ENCODE results near the gene DEFB119.

DNA sequence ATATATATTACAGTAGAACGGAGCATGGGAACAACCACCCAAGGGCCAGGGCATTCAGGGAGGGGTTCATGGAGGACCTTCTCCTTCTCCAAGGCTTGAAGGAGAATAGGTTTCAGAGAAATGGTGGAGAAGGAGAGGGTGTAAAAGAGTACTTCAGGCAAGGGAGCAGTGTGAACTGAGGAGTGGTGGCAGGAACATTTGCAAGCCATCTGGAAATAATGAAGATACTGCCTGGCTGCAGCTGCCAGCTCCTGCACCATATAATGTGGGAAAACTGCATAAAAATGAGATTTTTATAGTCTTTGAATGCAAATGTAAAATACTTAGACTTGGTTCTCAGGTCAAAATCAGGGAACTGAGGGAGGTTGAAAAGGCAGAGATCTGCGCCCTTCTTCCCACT, 25.3 kb upstream of the DEFB119 start:
- TF ChIP-seq, protein P1, sequence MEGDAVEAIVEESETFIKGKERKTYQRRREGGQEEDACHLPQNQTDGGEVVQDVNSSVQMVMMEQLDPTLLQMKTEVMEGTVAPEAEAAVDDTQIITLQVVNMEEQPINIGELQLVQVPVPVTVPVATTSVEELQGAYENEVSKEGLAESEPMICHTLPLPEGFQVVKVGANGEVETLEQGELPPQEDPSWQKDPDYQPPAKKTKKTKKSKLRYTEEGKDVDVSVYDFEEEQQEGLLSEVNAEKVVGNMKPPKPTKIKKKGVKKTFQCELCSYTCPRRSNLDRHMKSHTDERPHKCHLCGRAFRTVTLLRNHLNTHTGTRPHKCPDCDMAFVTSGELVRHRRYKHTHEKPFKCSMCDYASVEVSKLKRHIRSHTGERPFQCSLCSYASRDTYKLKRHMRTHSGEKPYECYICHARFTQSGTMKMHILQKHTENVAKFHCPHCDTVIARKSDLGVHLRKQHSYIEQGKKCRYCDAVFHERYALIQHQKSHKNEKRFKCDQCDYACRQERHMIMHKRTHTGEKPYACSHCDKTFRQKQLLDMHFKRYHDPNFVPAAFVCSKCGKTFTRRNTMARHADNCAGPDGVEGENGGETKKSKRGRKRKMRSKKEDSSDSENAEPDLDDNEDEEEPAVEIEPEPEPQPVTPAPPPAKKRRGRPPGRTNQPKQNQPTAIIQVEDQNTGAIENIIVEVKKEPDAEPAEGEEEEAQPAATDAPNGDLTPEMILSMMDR (conservative IDR thresholded peaks at IDR 0.05; ENCODE audit: low read depth in 2 of 2), result no peak
- TF ChIP-seq POLR2AphosphoS5 (IDR thresholded peaks at IDR 0.05; ENCODE audit: low read depth) (no peak), EZH2 (IDR thresholded peaks at IDR 0.05; ENCODE audit: low read depth, unreplicated experiment) (no peak), EZH2phosphoT487 (IDR thresholded peaks at IDR 0.05; ENCODE audit: unreplicated experiment) (no peak), STAT1 (IDR thresholded peaks at IDR 0.05; ENCODE audit: unreplicated experiment) (no peak), CREB1 (CRISPR knock-in tag; IDR thresholded peaks at IDR 0.05; ENCODE audit: low read depth) (no peak), NANOG (IDR thresholded peaks at IDR 0.05; ENCODE audit: borderline replicate concordance) (no peak), ZNF114 (CRISPR knock-in tag; IDR thresholded peaks at IDR 0.05) (no peak), ZNF331 (CRISPR knock-in tag; IDR thresholded peaks at IDR 0.05; ENCODE audit: low read depth) (no peak), JUNB (IDR thresholded peaks at IDR 0.05; ENCODE audit: unreplicated experiment) (no peak)
- TF ChIP-seq, protein P2, sequence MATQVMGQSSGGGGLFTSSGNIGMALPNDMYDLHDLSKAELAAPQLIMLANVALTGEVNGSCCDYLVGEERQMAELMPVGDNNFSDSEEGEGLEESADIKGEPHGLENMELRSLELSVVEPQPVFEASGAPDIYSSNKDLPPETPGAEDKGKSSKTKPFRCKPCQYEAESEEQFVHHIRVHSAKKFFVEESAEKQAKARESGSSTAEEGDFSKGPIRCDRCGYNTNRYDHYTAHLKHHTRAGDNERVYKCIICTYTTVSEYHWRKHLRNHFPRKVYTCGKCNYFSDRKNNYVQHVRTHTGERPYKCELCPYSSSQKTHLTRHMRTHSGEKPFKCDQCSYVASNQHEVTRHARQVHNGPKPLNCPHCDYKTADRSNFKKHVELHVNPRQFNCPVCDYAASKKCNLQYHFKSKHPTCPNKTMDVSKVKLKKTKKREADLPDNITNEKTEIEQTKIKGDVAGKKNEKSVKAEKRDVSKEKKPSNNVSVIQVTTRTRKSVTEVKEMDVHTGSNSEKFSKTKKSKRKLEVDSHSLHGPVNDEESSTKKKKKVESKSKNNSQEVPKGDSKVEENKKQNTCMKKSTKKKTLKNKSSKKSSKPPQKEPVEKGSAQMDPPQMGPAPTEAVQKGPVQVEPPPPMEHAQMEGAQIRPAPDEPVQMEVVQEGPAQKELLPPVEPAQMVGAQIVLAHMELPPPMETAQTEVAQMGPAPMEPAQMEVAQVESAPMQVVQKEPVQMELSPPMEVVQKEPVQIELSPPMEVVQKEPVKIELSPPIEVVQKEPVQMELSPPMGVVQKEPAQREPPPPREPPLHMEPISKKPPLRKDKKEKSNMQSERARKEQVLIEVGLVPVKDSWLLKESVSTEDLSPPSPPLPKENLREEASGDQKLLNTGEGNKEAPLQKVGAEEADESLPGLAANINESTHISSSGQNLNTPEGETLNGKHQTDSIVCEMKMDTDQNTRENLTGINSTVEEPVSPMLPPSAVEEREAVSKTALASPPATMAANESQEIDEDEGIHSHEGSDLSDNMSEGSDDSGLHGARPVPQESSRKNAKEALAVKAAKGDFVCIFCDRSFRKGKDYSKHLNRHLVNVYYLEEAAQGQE (IDR thresholded peaks at IDR 0.05; ENCODE audit: unreplicated experiment), result no peak
- TF ChIP-seq, protein P3, sequence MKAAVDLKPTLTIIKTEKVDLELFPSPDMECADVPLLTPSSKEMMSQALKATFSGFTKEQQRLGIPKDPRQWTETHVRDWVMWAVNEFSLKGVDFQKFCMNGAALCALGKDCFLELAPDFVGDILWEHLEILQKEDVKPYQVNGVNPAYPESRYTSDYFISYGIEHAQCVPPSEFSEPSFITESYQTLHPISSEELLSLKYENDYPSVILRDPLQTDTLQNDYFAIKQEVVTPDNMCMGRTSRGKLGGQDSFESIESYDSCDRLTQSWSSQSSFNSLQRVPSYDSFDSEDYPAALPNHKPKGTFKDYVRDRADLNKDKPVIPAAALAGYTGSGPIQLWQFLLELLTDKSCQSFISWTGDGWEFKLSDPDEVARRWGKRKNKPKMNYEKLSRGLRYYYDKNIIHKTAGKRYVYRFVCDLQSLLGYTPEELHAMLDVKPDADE (IDR thresholded peaks at IDR 0.05), result no peak
- TF ChIP-seq, protein P4, sequence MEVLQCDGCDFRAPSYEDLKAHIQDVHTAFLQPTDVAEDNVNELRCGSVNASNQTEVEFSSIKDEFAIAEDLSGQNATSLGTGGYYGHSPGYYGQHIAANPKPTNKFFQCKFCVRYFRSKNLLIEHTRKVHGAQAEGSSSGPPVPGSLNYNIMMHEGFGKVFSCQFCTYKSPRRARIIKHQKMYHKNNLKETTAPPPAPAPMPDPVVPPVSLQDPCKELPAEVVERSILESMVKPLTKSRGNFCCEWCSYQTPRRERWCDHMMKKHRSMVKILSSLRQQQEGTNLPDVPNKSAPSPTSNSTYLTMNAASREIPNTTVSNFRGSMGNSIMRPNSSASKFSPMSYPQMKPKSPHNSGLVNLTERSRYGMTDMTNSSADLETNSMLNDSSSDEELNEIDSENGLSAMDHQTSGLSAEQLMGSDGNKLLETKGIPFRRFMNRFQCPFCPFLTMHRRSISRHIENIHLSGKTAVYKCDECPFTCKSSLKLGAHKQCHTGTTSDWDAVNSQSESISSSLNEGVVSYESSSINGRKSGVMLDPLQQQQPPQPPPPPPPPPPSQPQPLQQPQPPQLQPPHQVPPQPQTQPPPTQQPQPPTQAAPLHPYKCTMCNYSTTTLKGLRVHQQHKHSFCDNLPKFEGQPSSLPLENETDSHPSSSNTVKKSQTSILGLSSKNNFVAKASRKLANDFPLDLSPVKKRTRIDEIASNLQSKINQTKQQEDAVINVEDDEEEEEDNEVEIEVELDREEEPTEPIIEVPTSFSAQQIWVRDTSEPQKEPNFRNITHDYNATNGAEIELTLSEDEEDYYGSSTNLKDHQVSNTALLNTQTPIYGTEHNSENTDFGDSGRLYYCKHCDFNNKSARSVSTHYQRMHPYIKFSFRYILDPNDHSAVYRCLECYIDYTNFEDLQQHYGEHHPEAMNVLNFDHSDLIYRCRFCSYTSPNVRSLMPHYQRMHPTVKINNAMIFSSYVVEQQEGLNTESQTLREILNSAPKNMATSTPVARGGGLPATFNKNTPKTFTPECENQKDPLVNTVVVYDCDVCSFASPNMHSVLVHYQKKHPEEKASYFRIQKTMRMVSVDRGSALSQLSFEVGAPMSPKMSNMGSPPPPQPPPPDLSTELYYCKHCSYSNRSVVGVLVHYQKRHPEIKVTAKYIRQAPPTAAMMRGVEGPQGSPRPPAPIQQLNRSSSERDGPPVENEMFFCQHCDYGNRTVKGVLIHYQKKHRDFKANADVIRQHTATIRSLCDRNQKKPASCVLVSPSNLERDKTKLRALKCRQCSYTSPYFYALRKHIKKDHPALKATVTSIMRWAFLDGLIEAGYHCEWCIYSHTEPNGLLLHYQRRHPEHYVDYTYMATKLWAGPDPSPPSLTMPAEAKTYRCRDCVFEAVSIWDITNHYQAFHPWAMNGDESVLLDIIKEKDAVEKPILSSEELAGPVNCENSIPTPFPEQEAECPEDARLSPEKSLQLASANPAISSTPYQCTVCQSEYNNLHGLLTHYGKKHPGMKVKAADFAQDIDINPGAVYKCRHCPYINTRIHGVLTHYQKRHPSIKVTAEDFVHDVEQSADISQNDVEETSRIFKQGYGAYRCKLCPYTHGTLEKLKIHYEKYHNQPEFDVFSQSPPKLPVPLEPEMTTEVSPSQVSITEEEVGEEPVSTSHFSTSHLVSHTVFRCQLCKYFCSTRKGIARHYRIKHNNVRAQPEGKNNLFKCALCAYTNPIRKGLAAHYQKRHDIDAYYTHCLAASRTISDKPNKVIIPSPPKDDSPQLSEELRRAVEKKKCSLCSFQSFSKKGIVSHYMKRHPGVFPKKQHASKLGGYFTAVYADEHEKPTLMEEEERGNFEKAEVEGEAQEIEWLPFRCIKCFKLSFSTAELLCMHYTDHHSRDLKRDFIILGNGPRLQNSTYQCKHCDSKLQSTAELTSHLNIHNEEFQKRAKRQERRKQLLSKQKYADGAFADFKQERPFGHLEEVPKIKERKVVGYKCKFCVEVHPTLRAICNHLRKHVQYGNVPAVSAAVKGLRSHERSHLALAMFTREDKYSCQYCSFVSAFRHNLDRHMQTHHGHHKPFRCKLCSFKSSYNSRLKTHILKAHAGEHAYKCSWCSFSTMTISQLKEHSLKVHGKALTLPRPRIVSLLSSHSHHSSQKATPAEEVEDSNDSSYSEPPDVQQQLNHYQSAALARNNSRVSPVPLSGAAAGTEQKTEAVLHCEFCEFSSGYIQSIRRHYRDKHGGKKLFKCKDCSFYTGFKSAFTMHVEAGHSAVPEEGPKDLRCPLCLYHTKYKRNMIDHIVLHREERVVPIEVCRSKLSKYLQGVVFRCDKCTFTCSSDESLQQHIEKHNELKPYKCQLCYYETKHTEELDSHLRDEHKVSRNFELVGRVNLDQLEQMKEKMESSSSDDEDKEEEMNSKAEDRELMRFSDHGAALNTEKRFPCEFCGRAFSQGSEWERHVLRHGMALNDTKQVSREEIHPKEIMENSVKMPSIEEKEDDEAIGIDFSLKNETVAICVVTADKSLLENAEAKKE (CRISPR knock-in tag; IDR thresholded peaks at IDR 0.05), result no peak

Data from GM23338 (cell line).